ENCODE results near the gene CREB3. TPM values are rescaled to one million over a fixed set of nuclear protein-coding genes. Genes with fewer than 3 reads are reported as not detected.
A peak's percentile ranks its signal among the peaks of the same experiment; 100 is the strongest.

The CREB3 gene
- total and polyA plus RNA-seq, 4 donors = 9.2 to 21.4 (median 18.1) TPM

DNA sequence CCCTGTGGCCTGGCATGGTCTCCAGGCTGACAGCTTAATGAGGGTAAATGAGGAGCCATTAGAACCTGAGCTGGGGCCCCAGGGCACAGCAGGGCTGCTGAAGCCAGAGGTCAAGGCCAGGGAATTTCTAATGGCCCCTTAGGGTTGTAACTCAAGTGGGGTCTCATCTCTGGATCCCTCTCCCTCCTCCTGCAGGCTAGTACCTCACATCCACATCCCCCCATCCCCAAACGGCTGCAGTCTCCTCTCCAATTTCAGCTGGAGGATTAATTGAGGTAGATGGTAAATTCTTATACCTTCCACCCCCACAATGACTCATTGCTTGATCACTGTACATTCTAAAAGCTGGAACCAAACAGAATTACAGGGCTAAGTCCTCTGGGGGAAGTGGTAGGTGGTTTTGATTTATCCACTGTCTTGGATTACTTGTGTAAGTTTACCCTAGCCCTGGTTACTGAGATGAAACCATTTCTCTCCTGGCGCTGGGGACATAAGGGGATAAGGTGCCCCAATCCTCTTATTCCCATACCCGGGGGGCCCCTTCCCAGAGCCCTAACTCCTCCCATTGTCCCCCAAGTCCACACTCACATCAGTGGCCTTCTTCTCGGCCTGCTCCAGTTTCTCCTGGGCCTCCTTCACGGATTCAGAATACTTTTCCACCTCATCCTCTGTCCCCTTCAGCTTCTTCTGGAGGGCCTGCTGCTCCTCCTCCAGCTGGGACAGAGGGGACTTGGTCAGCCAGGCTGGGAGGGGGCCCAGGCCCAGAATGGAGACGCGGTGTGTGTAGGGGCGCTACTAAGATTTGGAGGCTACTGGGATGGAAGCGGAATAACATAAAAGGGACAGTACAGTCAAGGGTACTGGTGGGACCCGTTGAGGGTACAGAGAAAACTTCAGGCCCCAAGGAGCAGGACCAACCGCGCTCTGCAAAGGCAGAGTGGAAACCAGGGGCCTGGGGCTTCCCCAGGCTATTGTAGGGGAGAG lies 43.6 kb upstream of the CREB3 start:
- WGBS = 90% methylated on average over 12 of the region's 12 CpGs
- H3K27ac ChIP-seq (ENCODE audit: low read depth in 1 of 2, low read length in 2 of 2) = peak overlapping the region in 1 of 2 donors; percentile 12
- peaks cover 0 to 10% (median 5%) of the 10 kb centered on the region in 4 donors for H3K4me1 ChIP-seq (ENCODE audit: control insufficient read depth in 4 of 4, insufficient read depth in 4 of 4, low read length in 3 of 4)
- H3K4me3 ChIP-seq (ENCODE audit: low read depth in 1 of 3, low read length in 3 of 3) = peak overlapping the region in 1 of 3 donors; percentile 22
- no peaks in the 10 kb centered on the region for H3K9me3 ChIP-seq (ENCODE audit: control insufficient read depth in 4 of 4, low read length in 3 of 4)
- no peak for DNase-seq (ENCODE audit: low spot score)
- no peak overlapping the region for H3K9ac ChIP-seq (ENCODE audit: low read depth in 1 of 2, low read length in 2 of 2)
- no peak for TF ChIP-seq NR2F2 (IDR thresholded peaks at IDR 0.05)
- no peak for TF ChIP-seq SP1 (IDR thresholded peaks at IDR 0.05)
- no peaks in the 10 kb centered on the region for H3K27me3 ChIP-seq (ENCODE audit: control insufficient read depth in 4 of 4, insufficient read depth in 4 of 4, low read length in 3 of 4)
- H3K36me3 ChIP-seq (ENCODE audit: control insufficient read depth in 4 of 4, insufficient read depth in 3 of 4, low read depth in 1 of 4, low read length in 3 of 4) = peaks cover 0 to 2% (median 0%) of the 10 kb centered on the region in 4 donors

DNA sequence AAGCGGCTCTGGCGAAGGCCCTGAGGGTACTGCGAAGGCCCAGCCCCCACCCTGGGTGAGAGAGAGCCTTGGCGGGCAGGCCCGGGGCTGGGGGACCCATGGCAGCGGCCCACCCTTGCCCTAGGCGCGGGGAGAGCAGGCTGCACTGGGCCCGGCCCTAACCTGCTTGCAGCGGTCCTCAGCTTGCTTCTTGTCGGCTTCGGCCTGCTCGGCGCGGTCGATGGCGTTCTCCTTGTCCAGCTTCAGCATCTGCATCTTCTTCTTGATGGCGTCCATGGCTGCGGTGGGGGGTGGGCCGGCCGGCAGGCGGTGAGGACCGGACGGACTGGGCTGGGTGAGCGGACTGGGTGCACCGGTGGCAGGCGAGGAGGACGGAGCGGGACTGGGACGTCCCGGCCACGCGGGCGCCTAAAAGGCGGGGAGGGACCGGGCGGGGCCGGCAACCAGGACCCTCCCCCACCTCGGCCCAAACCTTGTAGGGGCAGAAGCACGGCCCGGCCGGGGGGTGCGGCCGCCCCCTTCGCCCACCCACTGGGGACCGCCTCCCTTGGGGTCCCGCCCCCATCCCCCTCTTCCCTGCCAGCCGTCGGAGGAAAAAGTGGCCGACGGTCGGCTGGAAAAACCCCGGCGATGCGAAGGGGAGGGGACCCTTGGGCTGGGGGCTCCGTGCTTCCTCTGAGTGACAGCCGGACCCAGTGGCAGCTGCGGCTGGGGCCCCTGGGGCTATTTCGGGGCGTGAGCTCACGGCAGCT lies 42.7 kb upstream of the CREB3 start, which contains the start of gene TPM2:
TPM2 (minus strand) TSS at position 384 of the 752 bp plus-strand sequence; CDS start at position 276, 108 bp downstream.
- Histone ChIP-seq H3K36me3 (ENCODE audit: control insufficient read depth in 4 of 4, insufficient read depth in 3 of 4, low read depth in 1 of 4, low read length in 3 of 4) (peaks cover 0 to 2% (median 0%) of the 10 kb centered on the region in 4 donors), H3K27ac (ENCODE audit: low read depth in 1 of 2, low read length in 2 of 2) (peak within 1 kb of the TSS; percentile 77 to 81), H3K9ac (ENCODE audit: low read depth in 1 of 2, low read length in 2 of 2) (peak within 1 kb of the TSS in 1 of 2 donors; percentile 21), H3K4me3 (ENCODE audit: low read depth in 1 of 3, low read length in 3 of 3) (peak within 1 kb of the TSS; percentile 59 to 85 (median 77)), H3K27me3 (ENCODE audit: control insufficient read depth in 4 of 4, insufficient read depth in 4 of 4, low read length in 3 of 4) (no peaks in the 10 kb centered on the region), H3K9me3 (ENCODE audit: control insufficient read depth in 4 of 4, low read length in 3 of 4) (no peaks in the 10 kb centered on the region), H3K4me1 (ENCODE audit: control insufficient read depth in 4 of 4, insufficient read depth in 4 of 4, low read length in 3 of 4) (peaks cover 0 to 10% (median 5%) of the 10 kb centered on the region in 4 donors)
- TF ChIP-seq FOXA2 (IDR thresholded peaks at IDR 0.05) = no peak
- no peak for TF ChIP-seq TAF1 (conservative IDR thresholded peaks at IDR 0.05)
- TF ChIP-seq, protein P1, sequence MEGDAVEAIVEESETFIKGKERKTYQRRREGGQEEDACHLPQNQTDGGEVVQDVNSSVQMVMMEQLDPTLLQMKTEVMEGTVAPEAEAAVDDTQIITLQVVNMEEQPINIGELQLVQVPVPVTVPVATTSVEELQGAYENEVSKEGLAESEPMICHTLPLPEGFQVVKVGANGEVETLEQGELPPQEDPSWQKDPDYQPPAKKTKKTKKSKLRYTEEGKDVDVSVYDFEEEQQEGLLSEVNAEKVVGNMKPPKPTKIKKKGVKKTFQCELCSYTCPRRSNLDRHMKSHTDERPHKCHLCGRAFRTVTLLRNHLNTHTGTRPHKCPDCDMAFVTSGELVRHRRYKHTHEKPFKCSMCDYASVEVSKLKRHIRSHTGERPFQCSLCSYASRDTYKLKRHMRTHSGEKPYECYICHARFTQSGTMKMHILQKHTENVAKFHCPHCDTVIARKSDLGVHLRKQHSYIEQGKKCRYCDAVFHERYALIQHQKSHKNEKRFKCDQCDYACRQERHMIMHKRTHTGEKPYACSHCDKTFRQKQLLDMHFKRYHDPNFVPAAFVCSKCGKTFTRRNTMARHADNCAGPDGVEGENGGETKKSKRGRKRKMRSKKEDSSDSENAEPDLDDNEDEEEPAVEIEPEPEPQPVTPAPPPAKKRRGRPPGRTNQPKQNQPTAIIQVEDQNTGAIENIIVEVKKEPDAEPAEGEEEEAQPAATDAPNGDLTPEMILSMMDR (IDR thresholded peaks at IDR 0.05; ENCODE audit: low read depth, low read length, missing input control) = no peak
- TF ChIP-seq EGR1 (IDR thresholded peaks at IDR 0.05; ENCODE audit: low read depth in 2 of 2) = no peak
- no peak for TF ChIP-seq NR2F2 (IDR thresholded peaks at IDR 0.05)
- TF ChIP-seq, protein P2, sequence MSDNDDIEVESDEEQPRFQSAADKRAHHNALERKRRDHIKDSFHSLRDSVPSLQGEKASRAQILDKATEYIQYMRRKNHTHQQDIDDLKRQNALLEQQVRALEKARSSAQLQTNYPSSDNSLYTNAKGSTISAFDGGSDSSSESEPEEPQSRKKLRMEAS (IDR thresholded peaks at IDR 0.05) = no peak
- no peak for DNase-seq (ENCODE audit: low spot score)
- 61% methylated on average over 61 of the region's 61 CpGs for WGBS

DNA sequence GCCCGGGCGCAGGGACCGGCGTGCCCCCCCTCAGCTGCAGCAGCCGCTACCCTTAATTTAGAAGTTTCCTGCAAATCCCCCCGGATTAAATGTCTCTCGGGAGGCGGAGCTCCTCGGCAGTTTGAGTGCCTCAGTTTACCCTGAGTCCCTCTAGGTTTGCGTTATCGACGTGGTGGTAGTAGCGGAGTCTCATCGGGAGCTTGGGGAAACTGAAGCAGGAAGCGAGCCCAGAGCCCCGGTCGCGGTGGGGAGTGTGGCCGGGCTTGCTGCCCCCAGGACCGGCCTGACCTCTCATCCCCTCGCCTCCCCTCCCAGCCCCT lies 42.2 kb upstream of the CREB3 start:
- peaks cover 0 to 2% (median 0%) of the 10 kb centered on the region in 4 donors for H3K36me3 ChIP-seq (ENCODE audit: control insufficient read depth in 4 of 4, insufficient read depth in 3 of 4, low read depth in 1 of 4, low read length in 3 of 4)
- H3K27me3 ChIP-seq (ENCODE audit: control insufficient read depth in 4 of 4, insufficient read depth in 4 of 4, low read length in 3 of 4) = no peaks in the 10 kb centered on the region
- no peak for DNase-seq (ENCODE audit: low spot score)
- no peak overlapping the region for H3K9ac ChIP-seq (ENCODE audit: low read depth in 1 of 2, low read length in 2 of 2)
- no peak for TF ChIP-seq RAD21 (IDR thresholded peaks at IDR 0.05)
- TF ChIP-seq, protein P1 (IDR thresholded peaks at IDR 0.05; ENCODE audit: low read depth, low read length, missing input control) = no peak
- TF ChIP-seq, protein P3, sequence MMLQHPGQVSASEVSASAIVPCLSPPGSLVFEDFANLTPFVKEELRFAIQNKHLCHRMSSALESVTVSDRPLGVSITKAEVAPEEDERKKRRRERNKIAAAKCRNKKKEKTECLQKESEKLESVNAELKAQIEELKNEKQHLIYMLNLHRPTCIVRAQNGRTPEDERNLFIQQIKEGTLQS (IDR thresholded peaks at IDR 0.05) = no peak
- TF ChIP-seq JUND (IDR thresholded peaks at IDR 0.05) = no peak
- no peak for TF ChIP-seq YY1 (IDR thresholded peaks at IDR 0.05)
- TF ChIP-seq, protein P4, sequence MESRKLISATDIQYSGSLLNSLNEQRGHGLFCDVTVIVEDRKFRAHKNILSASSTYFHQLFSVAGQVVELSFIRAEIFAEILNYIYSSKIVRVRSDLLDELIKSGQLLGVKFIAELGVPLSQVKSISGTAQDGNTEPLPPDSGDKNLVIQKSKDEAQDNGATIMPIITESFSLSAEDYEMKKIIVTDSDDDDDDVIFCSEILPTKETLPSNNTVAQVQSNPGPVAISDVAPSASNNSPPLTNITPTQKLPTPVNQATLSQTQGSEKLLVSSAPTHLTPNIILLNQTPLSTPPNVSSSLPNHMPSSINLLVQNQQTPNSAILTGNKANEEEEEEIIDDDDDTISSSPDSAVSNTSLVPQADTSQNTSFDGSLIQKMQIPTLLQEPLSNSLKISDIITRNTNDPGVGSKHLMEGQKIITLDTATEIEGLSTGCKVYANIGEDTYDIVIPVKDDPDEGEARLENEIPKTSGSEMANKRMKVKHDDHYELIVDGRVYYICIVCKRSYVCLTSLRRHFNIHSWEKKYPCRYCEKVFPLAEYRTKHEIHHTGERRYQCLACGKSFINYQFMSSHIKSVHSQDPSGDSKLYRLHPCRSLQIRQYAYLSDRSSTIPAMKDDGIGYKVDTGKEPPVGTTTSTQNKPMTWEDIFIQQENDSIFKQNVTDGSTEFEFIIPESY (IDR thresholded peaks at IDR 0.05) = no peak
- no peak for TF ChIP-seq RXRA (IDR thresholded peaks at IDR 0.05)
- no peak for TF ChIP-seq NR2F2 (IDR thresholded peaks at IDR 0.05)
- no peak for TF ChIP-seq FOXA2 (IDR thresholded peaks at IDR 0.05)
- TF ChIP-seq GABPA (IDR thresholded peaks at IDR 0.05 in 1 of 2, conservative IDR thresholded peaks at IDR 0.05 in 1 of 2) = no peak
- TF ChIP-seq SP1 (IDR thresholded peaks at IDR 0.05) = no peak
- TF ChIP-seq HNF4A (conservative IDR thresholded peaks at IDR 0.05) = no peak
- no peak for TF ChIP-seq HNF4G (IDR thresholded peaks at IDR 0.05)
- 9% methylated on average over 21 of the region's 21 CpGs for WGBS
- H3K9me3 ChIP-seq (ENCODE audit: control insufficient read depth in 4 of 4, low read length in 3 of 4) = no peaks in the 10 kb centered on the region
- peak overlapping the region; percentile 77 to 81 for H3K27ac ChIP-seq (ENCODE audit: low read depth in 1 of 2, low read length in 2 of 2)
- peak overlapping the region; percentile 15 to 85 (median 26) for H3K4me3 ChIP-seq (ENCODE audit: low read depth in 1 of 3, low read length in 3 of 3)
- peaks cover 0 to 10% (median 5%) of the 10 kb centered on the region in 4 donors for H3K4me1 ChIP-seq (ENCODE audit: control insufficient read depth in 4 of 4, insufficient read depth in 4 of 4, low read length in 3 of 4)

Measured in liver (tissue), 9 donors.